Type B pancreatic cell (in vitro differentiated cells): ENCODE results near the gene PANK4. TPM values are rescaled to one million over a fixed set of nuclear protein-coding genes. Genes with fewer than 3 reads are reported as not detected.

Experiments
- DNase-seq: peaks from one replicate; pipeline ENCODE4 v3.0.0; 2021; ENCODE audit warnings: mixed read lengths; ENCODE audit not compliant: unreplicated experiment; ENCODE audit errors: extremely low spot score
- H3K27ac Mint-ChIP-seq: 2 replicates; pipeline ENCODE4 v1.8.0; 2021; ENCODE audit warnings: mild to moderate bottlenecking, mixed read lengths
- H3K27me3 Mint-ChIP-seq: 2 replicates; pipeline ENCODE4 v1.8.0; 2021; ENCODE audit warnings: mixed read lengths
- H3K36me3 Mint-ChIP-seq: 2 replicates; pipeline ENCODE4 v1.8.0; 2021; ENCODE audit warnings: mixed read lengths
- H3K4me1 Mint-ChIP-seq: one replicate; pipeline ENCODE4 v1.8.0; 2021; ENCODE audit warnings: mixed read lengths; ENCODE audit not compliant: unreplicated experiment
- H3K4me3 Mint-ChIP-seq: 2 replicates; pipeline ENCODE4 v1.8.0; 2021; ENCODE audit warnings: mild to moderate bottlenecking, mixed read lengths
- H3K9me3 Mint-ChIP-seq: 2 replicates; pipeline ENCODE4 v1.8.0; 2021; ENCODE audit warnings: mixed read lengths
- total RNA-seq: library from RNA; stranded (reverse); gene quantifications from 2 replicates; pipeline ENCODE4 v1.2.1, GENCODE V29; 2021; ENCODE audit warnings: low replicate concordance
- TF ChIP-seq, protein P1 (sequence below): fragments of 200-600 bp; sonication (generic); conservative IDR thresholded peaks from 2 replicates; pipeline ENCODE4 v1.5.0; 2021; ENCODE audit warnings: antibody characterized with exemption, mild to moderate bottlenecking

The PANK4 gene
- total RNA-seq, 1 donor from 2014 or later = 49.1 TPM

DNA sequence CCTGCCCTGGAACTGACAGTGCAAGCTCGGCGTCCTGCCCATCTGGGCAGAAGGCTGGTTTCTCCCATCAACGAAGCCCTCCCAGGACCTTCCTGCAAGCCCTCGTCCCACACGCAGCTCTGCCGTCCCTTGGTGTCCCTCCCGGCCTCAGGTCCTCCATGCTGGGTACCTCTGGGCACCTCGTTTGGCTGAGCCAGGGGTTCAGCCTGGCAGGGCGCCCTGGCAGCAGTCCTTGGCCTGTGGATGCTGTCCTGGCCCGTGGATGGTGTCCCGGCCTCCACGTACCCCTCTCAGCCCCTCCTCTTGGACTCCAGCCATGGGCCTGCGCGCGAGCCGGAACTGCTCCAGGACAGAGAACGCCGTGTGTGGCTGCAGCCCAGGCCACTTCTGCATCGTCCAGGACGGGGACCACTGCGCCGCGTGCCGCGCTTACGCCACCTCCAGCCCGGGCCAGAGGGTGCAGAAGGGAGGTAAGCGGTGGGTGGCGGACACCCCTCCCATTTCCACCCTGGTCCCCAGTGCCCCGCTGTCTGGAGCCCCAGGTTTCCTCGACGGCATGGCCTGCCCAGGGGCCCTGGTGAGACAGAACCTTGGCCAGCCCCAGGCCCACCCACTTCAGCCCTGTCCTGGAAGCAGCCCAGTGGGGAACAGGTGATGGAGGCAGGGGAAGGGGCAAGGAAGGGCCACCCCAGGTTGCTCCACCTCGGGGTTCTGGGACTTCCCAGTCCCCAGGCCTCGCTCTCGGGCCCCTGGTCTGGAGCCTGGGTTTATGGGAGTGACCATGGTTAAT, 33.3 kb upstream of the PANK4 start:
- Mint-ChIP-seq H3K9me3 (no peaks in the 10 kb centered on the region), H3K27me3 (no peaks in the 10 kb centered on the region), H3K4me3 (no peak overlapping the region)

DNA sequence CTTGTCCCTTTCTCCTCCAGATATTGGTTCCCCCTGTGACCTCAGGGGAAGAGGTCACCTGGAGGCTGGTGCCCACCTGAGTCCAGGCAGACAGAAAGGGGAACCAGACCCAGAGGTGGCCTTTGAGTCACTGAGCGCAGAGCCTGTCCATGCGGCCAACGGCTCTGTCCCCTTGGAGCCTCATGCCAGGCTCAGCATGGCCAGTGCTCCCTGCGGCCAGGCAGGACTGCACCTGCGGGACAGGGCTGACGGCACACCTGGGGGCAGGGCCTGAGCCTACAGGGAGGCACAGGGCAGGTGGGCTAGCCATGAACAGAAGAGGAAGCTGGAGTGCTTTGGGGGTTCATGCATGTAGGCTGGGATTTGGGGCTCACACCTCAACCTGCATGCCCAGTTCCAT, 32.5 kb upstream of the PANK4 start:
- TF ChIP-seq, protein P1, sequence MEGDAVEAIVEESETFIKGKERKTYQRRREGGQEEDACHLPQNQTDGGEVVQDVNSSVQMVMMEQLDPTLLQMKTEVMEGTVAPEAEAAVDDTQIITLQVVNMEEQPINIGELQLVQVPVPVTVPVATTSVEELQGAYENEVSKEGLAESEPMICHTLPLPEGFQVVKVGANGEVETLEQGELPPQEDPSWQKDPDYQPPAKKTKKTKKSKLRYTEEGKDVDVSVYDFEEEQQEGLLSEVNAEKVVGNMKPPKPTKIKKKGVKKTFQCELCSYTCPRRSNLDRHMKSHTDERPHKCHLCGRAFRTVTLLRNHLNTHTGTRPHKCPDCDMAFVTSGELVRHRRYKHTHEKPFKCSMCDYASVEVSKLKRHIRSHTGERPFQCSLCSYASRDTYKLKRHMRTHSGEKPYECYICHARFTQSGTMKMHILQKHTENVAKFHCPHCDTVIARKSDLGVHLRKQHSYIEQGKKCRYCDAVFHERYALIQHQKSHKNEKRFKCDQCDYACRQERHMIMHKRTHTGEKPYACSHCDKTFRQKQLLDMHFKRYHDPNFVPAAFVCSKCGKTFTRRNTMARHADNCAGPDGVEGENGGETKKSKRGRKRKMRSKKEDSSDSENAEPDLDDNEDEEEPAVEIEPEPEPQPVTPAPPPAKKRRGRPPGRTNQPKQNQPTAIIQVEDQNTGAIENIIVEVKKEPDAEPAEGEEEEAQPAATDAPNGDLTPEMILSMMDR = no peak
- Mint-ChIP-seq H3K4me1 (peaks cover 5% of the 10 kb centered on the region), H3K27ac (no peak overlapping the region), H3K9me3 (no peaks in the 10 kb centered on the region), H3K4me3 (no peak overlapping the region), H3K36me3 (no peaks in the 10 kb centered on the region), H3K27me3 (no peaks in the 10 kb centered on the region)
- DNase-seq = no peak

More for the DNA sequence above, 33.3 kb upstream of the PANK4 start:
- H3K4me1 Mint-ChIP-seq = peaks cover 5% of the 10 kb centered on the region
- no peak for DNase-seq
- no peaks in the 10 kb centered on the region for H3K36me3 Mint-ChIP-seq
- no peak overlapping the region for H3K27ac Mint-ChIP-seq
- TF ChIP-seq, protein P1 = no peak

DNA sequence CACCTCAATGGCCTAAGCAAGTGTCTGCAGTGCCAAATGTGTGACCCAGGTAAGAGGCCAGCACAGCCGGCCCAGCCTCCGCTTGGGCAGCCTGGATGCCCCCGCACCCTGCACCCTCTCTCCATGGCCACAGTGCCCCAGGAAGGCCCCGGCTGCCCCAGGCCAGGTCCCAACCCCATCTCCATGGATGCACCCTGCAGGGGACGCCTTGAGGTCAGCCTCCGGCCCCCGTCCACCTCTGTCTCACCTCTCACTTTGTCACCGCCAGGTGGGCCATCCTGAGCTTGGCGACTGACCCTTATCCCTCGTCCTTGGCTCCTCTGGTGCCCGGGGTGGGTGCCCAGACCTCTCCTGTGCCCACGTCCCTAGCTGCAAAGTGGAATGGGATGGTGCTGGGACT, 32.0 kb upstream of the PANK4 start:
- Mint-ChIP-seq H3K4me1 (peaks cover 5% of the 10 kb centered on the region), H3K27me3 (no peaks in the 10 kb centered on the region), H3K4me3 (no peak overlapping the region), H3K27ac (no peak overlapping the region), H3K9me3 (no peaks in the 10 kb centered on the region), H3K36me3 (no peaks in the 10 kb centered on the region)
- TF ChIP-seq, protein P1 = no peak
- no peak for DNase-seq

DNA sequence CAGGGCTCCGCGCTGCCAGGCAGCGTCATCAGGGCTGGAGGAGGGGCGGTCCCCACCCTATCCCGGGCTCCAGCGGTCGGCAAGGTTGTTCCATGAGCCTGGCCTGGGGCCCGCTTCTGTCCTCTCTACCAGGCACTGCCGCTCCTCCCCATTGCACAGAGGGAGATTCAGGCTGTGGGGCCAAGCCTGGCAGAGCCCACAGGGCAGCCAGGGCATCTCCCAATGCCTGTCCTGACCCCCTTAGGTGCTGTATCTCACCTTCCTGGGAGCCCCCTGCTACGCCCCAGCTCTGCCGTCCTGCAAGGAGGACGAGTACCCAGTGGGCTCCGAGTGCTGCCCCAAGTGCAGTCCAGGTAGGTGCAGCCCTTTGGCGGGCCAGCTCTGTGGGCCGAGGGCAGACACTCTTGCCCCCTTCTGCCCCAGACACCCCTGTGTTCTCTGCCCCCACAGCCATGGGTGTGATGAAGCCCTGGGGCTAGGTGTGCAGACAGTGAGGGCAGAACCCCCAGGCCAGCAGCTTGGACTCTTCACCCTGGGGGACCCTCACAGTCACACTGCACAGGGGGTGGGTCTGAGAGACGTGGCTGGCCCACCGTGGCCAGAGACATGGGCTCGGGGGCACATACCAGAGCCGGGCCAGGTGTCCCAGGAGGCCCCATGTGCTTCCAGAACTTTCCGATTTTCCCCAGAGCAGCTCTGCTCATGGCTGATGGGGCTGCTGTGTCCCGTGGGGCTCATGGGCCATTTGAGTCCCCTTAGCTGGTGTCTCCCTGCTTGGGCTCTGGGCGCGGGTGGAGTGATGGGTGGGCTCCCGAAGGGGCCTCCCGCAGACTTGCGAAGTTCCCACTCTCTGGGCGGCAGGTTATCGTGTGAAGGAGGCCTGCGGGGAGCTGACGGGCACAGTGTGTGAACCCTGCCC, 31.3 kb upstream of the PANK4 start:
- Mint-ChIP-seq H3K9me3 (no peaks in the 10 kb centered on the region), H3K36me3 (no peaks in the 10 kb centered on the region), H3K27me3 (no peaks in the 10 kb centered on the region), H3K4me3 (no peak overlapping the region), H3K4me1 (peaks cover 5% of the 10 kb centered on the region), H3K27ac (no peak overlapping the region)
- TF ChIP-seq, protein P1 = no peak
- DNase-seq = no peak

DNA sequence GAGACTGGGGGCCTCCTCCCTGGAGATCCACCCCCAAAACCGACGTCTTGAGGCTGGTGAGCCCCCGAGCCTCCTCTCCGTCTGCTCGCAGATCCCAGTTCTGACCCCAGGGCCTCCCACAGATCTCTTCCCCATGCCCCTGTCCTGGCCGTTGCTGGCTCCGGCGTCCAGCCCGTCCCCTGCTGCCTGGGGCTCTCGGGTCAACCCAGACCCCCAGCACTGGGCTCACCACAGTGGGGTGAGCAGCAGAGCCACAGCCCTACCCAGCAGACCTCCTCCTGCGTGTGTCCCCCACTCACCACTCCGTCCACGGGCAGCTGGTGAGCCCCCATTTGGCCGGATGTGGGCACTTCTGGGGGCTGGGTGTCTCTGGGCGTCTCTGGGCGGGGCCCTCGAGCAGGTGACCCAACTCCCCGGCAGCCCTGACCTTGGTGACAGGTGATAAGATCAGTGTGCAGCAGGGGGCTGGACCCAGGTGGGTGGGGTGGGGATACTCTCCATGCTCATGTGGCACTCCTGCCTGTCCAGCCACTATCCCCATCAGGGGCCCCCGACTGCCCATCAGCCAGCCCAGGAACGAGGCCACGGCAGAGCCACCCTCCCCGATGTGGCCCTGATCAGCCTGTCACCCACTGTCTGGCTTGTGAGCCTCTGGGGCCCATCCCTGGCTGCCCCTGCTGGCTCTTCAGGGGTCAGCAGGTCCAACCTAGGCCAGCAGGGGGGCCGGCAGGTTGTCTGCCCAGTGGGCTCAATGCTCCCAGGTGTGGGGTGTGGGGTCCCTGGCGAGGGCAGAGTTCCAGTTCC, 30.5 kb upstream of the PANK4 start:
- Mint-ChIP-seq H3K27ac (peak overlapping the region; percentile 72), H3K4me1 (peaks cover 5% of the 10 kb centered on the region), H3K4me3 (peak overlapping the region; percentile 67), H3K36me3 (no peaks in the 10 kb centered on the region), H3K27me3 (no peaks in the 10 kb centered on the region), H3K9me3 (no peaks in the 10 kb centered on the region)
- no peak for DNase-seq
- TF ChIP-seq, protein P1 = no peak
